CD4-positive, alpha-beta T cell treated with Interleukin-17A for 1 hour (primary cell): Measurements from ENCODE around the gene CIT.

Experiments
- DNase-seq: peaks from one replicate; pipeline ENCODE4 v3.0.0-alpha.2; 2020

Gene CIT

DNA sequence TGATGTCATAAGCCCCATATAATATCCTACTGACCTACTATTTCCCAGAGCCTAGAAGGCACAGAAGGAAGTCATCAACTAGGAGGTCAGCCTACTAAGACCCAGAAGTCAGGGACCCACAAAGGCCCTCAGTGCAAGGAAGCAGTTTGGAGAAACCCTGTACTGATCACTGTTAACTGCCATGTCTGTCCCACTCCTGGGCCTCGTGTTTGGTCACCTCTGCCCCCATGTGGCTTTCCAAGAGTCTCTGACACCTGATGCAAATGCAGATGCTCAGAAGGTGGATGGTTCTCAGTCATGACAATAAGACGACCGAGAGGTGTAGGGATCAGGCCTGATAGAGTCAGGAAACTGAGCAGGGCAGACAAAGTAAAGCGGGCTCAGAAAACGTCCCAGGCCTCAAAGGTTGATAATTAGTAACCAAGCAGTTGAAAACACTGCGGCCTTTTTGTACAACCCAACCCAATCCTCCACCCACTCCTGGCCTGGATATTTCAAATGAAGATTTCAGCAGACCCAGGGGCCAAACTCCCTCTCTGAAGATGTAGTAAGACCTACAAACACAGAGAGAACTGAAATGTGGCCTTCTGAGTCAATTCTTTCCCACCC is 185.8 kb downstream of the CIT start:
- no peak for DNase-seq

DNA sequence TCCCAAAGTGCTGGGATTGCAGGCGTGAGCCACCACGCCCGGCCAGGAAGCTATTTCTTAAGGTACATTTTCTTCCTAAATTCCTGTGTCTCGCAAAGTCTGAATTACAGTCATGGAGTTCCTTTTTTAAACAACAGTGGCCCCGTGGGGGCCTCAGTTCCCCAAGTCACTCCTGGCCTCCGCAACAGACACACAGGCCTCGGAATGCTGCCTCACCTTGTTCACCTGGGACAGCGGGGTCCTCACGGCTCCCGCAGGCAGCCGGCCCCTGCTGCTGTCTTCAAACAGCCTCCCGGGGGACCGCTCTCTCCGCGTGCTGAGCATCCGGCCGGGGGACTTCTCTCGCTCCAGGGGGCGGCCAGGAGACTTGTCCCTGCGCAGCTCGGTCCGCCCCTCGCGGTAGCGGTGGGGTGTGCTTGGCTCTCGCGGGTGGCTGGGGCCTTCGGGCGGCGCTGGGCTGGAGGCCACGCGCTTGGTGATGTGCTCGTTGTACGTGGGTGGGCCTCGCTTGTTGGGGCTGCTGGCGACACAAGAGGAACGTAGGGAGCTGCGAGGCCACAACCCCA is 187.1 kb downstream of the CIT start:
- no peak for DNase-seq

DNA sequence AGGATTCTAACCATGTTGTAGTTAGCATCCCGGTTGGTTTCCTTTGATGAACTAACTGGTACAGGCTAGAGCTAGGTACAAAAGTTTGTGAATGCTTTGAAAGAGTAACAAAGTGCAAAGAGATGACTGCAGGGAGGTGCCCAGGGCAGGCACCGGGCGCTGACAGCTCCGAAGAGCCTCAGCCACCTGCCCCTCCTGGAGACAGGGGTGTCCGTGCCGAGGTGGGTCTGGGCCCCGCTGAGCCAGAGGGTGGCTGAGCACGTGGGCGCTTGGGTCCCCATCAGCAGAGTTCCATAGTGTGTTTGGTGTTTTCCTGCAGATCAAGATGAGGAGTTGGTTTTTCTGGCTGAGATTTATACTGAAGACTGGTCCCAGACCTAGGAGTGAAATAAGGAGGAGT is 189.2 kb downstream of the CIT start:
- no peak for DNase-seq

DNA sequence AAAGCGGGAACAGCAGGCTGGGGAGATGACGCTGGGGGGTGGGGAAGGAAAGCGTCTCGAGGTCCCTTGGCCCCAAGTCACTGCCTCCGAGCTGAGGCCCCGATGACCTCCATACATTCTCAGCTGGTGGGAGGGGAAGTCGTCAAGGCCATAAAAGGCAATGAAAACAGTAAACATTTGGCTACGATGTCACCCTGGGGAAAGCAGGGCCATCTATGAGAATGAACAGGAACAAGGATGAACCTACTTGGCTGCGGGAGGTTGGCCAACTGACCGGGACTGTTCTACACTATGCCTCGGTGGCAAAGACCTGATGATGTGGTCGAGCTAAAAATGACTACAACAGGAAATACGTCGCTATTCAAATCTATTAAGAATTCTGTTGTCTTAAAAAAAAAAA is 189.7 kb downstream of the CIT start:
- no peak for DNase-seq

DNA sequence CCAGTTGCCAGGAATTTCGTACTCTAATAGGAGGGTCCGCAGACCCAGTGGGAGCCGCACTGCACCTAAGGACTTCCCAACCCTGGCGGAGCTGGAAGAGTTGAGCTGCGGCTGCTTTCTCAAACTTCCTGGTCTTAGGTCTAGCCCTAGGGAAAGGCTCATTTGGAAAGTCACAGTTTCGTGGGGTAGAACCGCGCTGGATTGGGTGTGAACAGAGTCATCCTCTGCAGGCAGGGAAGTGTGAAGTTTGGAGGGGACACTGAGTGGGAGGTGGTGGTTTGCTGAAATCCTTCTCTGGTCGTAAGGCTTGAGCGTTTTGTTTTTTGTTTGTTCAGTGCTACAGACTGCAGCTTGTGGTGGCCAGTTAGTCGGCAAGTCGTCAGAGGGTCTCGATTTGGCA is 190.3 kb downstream of the CIT start:
- DNase-seq: no peak

DNA sequence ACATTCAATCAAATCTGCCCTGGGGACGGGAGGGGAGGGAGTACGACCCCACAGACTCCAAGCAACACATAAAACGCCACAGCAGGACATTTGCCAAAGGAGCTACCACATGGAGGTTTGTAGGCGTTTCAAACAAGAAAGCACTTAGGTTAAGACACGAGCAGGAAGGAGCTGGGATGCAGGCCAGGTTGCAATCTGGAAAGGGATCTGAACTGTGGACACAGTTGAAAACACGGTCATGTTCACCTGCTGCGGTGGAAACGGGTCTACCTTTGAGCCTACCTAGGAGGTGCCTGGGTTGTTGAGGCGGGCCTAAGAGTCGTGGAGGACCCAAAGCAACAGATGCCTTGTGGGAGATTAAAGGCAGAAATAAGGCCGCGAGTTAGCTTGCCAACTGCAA is 190.8 kb downstream of the CIT start:
- DNase-seq: no peak

DNA sequence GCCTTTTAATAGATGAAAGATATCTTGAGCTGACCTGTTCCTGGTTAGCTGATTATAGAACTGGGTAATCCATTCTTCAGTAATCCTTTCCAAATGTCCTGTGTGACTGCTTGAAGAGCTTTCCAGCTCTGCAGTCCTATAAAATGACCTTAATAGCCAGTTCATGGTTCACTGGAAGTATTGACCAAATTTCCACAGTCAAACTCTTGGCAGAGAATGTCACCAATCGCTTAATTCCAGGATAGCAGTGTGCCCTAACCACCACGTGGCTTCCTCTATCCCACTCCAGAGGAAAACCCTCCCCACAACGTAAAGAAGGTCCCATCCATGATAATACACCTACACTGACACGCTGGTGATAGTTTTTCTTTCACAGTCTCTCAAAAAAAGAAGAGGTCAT is 191.7 kb downstream of the CIT start:
- DNase-seq: no peak

DNA sequence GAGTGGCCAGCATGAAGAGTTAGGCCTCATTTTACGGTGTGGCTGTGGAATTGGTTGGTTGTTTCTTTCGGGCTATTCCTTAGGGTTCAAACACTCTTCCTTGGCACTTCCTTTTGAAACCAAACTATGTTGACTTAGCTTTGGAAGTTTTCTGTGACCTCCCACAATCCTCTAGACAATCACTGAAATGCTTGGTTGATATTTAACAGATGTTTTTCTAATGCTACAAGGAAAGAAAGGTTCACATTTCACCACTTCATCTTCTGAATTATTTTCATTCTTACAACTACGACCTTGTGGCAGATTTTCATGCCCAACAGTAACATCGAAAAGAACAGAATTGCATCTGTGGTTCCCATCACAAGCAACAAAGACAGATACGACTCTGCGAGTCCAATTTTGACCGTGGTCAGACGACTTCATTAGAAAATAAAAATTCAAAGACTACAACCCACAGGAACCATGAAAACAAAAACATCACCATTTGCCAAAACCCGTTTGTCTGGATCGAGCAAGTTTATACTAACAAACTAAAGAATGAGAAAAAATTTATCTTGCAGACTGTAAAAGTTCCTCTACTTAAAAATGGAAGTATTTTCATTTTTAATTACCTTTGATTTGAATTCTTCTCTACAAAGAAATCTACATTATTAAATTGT is 192.3 kb downstream of the CIT start:
- DNase-seq: no peak

DNA sequence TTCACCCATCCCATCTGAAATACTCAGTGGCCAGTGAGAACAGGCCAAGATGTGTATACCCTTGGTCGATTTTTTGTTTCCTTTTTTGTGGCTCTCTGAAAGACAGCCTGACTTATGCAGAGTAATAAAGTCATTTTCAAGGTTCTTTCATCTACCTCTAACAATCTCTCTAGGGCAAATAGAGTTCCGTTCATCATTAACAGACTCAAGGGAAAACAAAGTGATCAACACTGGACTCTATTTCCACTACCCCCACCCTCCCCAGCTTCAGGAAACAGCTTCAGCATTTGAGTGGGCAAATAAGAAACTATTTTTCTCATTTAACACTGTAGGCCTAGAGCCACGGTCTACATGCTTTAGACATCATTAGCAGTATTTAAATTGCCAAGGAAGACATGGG is 193.3 kb downstream of the CIT start:
- no peak for DNase-seq

DNA sequence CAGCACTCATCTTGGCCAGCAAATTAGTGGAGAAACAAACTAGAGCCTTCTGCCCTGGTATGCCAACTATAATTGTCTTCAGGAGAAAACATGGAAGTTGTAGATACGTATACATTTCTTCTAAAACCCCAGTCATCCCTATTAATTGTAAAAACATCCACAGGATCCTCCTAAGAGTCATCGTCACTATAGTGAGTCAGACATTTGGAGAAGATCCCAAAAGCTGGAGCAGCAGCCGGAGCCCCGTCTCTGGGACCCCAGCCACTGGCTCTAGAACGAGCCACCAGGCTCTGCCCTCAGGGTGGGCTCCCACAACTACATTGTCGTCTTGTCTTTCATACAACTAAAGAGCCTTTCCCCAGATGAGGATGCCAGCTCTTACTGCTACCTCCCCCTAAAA is 193.7 kb downstream of the CIT start:
- DNase-seq: no peak

DNA sequence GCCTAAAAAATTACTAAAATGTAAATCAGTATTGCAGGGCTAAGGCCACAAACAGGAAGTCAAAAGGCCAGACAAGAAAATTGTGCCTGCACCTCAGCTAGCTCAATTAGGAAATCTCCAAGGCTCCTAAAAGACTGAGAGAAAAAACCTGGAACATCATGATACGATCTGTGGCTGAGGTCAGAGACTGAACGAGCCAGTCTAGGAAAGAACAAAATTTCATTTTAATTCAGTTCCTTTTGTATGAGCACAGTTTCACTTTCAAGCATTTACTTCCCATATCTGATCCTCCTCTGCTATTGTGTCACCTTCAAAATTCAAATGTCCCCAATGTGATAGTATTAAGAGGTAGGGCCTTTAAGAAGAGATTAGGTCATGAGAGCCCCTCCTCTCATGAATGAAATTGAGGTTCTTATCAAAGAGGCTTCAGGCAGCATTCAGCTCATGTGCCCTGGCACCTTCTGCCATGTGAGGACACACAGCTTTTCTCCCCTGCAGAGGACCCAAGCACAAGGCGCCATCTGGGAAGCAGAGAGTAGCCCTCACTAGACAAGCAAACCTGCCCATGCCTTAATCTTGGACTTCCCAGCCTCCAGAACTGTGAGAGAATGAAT is 194.4 kb downstream of the CIT start:
- no peak for DNase-seq

DNA sequence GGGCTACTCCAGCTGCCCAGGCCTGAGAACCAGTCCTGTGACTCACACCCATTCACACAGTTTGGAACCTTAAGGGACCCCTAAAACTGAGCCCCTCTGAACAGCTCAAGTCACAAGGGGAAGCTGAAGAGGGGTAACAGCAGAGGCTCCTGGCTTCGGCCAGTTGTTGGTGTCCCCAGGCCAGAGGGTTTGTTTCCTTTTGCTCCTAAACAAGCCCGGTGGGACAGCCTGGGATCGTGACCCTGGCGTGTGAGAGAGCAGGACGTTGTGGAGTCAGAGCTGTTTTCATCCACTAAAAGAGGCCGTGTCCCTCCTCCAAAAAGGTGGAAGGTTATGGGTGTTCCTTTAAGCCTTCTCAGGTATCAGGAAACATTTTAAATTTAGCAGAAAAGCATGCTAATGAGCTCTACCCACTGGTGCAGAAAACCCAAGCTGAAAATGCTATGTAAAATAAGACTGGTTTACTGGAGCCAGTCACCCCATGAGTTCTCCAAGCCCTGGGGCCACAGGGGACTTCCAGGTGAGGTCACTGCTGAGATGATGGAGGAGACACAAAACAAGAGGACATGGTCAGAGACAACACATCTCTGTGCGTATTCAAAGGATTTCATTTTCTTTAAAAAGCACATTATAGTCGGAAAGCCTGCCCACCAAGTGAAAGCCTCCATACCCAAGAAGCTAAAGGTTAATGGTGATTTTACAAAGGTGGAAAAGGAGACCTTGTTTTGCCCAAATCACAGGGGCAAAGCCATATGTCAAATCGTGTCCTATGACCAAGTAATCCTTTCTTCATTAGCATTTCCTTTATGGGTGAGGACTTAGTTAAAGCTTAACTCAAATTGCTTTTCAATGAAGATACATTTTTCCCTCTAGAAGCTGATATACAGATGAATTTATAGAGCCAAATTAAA is 195.1 kb downstream of the CIT start:
- DNase-seq: no peak

DNA sequence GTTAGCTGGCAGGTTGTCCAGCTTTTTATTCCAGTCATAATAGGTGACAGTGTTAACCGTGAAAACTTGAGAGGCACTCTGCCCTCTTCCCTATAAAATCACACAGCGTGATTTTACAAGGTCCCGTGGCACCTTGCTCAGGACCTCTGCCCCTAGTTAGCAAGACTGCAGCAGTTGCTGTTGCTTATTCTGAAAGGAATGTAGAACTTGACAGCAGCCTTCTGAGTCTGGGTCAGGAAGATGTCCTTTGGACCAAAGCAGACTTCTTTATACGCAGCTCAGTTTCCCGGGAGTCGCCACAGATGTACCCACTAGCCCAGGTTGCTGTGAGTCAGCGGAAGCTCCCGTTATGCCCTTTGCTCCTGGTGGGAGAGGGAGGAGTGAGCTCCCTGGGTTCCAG is 196.0 kb downstream of the CIT start:
- DNase-seq: no peak

DNA sequence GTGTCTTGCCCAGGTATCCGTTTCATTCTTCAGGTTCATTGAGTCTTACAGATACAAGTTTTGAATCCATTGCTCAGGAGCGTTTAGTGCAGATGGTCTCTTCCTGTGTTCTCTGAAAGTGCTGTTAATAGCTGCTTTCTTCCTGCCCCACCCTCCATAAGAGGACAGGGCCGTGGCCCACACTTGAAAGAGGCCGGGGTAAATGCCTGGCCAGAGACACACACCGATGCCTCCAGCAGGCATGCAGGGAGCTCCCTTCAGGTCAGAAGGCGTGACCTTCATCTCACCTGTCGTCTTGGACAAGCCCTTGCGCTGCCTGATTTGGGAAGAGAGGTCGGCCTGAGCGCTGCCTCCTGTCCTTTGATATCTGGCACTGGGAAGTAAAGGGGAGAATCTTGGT is 197.6 kb downstream of the CIT start:
- no peak for DNase-seq

DNA sequence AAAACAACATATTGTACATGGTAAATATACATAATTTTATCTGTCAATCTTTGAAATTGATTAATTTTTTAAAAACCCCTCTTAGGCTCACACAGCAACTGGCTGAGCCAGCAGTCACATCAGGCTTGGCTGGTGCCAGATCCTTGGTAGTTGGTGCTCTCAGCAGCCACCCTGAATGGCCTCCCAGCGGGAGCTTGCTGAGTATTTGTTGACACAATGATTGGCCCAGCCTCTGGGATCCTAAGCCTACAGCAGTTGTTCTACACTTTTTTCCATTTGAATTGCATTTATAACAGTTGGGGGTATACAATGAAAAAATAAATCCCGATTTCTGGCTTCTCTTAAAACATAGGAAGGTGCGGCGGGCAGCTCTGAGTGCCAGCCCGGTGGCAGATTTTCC is 198.0 kb downstream of the CIT start:
- DNase-seq: no peak

DNA sequence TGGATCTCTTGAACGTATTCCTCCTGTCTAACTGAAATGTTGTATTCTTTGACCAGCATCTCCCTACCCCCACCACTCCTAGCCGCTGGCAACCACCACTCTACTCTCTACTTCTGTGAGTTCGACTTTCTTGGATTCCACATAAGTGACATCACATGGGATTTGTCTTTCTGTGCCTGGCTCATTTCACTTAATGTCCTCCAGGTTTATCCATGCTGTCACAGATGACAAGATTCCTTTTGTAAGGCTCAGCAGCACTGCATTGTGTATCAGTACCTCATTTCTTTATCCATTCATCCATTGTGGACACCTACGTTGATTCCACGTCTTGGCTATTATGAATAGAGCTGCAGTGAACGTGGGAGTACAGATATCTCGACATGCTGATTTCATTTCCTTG is 198.7 kb downstream of the CIT start:
- no peak for DNase-seq

DNA sequence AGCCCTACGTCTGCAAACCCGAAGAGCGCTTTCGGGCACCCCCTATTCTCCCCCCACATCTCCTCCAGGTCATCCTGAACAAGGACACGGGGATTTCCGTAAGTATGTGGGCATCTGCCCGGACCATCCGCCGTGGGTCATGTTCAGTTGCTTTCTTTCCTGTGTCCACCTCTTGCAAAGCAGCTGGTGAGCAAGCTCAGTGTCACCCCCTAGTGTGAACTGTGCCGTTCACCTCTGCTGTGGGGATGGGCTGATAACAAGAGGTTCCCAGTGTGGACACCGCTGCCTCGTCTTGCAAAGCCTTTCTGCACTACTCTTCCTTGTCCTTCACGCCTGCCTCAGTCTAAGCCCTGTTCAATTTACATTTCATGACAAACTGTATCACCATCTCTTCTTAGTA is 200.5 kb downstream of the CIT start:
- no peak for DNase-seq

DNA sequence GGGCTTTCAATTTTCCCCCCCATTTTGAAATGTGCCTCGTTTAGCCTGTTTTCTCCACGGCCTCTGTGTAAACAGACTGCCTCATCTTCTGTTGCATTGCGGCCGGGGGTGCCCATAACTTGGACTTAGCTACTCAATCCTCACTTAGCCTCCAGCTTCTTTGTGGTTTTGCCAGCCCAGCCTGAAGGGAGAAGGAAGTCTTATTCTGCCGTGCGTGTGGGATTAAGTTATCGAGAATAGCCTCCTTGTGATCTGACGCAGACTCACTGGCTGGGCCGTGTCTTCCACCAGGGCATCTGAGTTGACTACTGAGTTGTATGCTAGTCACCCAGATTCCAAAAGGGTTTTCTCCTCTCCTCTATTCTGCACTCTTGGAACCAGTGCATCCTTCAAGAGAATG is 201.1 kb downstream of the CIT start:
- no peak for DNase-seq

DNA sequence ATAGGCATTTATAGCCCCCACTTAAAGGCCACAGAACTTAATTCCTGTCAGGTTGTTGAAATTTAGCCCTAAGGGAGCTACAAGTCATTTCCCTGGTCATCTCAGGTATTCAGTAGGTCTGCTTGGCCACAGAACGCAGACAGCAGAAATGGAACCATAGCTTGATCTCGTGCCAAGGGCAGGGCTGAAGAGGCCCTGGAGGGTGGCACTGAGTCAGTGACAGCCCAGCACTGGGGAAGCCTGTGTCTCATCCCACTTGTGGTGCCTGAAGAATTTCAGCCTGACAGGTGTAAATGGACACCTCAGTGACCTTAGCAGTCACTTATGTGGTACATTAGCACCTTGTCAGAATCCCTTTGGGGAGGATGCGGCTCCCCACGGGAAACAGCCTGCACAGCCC is 202.6 kb downstream of the CIT start:
- no peak for DNase-seq

DNA sequence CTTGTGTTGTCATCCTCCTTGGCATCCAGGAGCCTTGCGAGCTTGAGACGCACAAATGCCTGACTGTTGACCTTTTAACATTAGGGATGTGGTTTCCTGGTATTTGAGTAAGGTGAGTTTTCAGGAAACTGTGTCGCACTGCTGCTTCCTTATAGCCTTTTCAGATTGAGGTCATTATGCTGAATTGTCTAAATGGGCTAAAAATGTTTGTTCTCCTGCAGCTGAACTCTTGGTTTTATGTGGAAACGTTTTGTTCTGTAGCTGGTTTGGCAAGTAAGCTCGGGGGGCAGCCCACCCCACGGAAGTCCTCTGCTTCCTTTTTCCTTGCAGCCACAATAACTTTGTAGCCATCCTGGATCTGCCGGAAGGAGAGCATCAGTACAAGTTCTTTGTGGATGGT is 203.5 kb downstream of the CIT start:
- no peak for DNase-seq

DNA sequence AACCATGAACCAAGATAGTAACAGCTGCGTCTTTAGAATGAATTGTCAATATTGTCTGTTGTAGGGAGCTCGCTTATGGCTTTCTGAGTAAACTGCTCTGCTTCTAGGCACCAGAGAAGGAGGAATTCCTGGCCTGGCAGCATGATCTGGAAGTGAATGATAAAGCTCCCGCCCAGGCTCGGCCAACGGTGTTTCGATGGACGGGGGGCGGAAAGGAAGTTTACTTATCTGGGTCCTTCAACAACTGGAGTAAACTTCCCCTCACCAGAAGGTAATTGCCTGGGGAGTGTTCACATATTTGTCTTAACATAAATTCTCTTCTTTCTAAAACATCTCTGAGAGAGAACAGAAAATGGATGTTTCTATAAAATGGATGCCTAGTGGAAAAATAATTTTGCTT is 204.9 kb downstream of the CIT start:
- DNase-seq: no peak

DNA sequence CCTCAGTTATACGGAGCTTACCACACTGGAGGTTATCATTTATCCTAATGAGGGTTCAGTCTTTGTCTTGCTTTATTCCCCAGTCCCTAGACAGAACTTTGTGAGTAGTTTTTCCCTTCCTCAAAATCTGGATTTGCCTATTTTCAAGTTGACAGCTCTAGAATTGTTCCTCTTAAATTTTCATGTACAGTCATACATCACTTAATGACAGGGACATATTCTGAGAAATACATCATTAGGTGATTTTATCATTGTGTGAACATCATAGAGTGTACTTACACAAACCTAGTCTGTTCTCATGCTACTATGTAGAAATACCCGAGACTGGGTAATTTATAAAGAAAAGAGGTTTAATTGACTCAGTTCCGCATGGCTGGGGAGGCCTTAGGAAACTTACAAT is 206.1 kb downstream of the CIT start:
- DNase-seq: no peak

DNA sequence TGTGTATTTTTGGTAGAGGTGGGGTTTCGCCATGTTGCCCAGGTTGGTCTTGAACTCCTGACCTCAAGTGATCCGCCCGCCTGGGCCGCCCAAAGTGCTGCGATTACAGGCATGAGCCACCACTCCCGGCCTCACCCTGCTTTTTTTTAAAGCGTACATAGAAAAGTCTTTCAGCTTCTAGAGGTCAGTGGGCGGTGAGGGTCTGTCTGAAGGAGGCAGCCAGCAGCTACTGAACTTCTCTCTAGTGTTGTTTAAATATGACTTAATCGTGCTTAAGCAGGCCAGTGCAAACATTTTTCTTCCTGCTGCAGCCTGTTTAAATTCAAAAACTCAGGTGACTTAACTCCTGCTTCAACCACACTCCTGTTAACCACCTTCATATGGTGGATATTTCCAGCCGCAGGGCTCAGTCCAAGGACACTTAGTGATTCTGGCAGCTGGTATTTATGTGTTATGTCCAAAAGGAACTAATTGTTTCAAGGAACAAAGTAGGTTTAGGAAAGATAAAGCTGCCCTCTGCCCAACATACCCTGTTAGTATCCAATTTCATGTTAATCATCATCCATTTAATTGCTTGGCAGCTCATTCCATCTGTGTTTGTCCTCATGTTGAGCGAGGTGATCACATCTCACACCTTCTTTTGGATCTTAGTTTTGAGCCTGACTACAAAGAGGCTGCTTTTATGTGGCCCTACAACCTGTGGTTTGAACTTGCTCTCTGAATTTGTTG is 207.2 kb downstream of the CIT start:
- no peak for DNase-seq
